GM21723 (cell line): ENCODE data around the gene TMEM240.
"Not testable (repeated sequence)": the region's sequence is repeated elsewhere in the genome, so short reads cannot be mapped to it uniquely, and the experiment has no call there.

Experiments
- ATAC-seq: cut with Tn5 transposase; IDR thresholded peaks from one replicate; pipeline ENCODE4 v1.9.1; 2021; ENCODE audit warnings: mild to moderate bottlenecking, moderate library complexity; ENCODE audit not compliant: unreplicated experiment

TMEM240 gene

GRCh38 chr1:1558591-1558990 is 18.2 kb upstream of the TMEM240 start:
- ATAC-seq = no peak

- not testable (repeated sequence) for ATAC-seq
Measured at GRCh38 chr1:1557688-1558087, 17.3 kb upstream of the TMEM240 start.

GRCh38 chr1:1556961-1557360 is 16.5 kb upstream of the TMEM240 start:
- not testable (repeated sequence) for ATAC-seq

GRCh38 chr1:1556505-1556904 is 16.1 kb upstream of the TMEM240 start:
- ATAC-seq = no peak

- no peak for ATAC-seq
Measured at GRCh38 chr1:1554926-1555915, 14.8 kb upstream of the TMEM240 start.

- no peak for ATAC-seq
Measured at GRCh38 chr1:1554550-1554925, 14.1 kb upstream of the TMEM240 start.

- no peak for ATAC-seq
Measured at GRCh38 chr1:1553821-1554494, 13.5 kb upstream of the TMEM240 start.

GRCh38 chr1:1552263-1552639 is 11.8 kb upstream of the TMEM240 start:
- ATAC-seq = no peak

GRCh38 chr1:1551524-1552262 is 11.3 kb upstream of the TMEM240 start:
- no peak for ATAC-seq

GRCh38 chr1:1550591-1551432 is 10.4 kb upstream of the TMEM240 start:
- ATAC-seq = no peak

- no peak for ATAC-seq
Measured at GRCh38 chr1:1550087-1550486, 9.7 kb upstream of the TMEM240 start.

- ATAC-seq = no peak
Measured at GRCh38 chr1:1548591-1548990, 8.2 kb upstream of the TMEM240 start.

GRCh38 chr1:1547476-1547875 is 7.1 kb upstream of the TMEM240 start:
- no peak for ATAC-seq

- ATAC-seq = no peak
Measured at GRCh38 chr1:1547011-1547410, 6.6 kb upstream of the TMEM240 start.

- ATAC-seq = no peak
Measured at GRCh38 chr1:1545946-1546737, 5.7 kb upstream of the TMEM240 start.

- no peak for ATAC-seq
Measured at GRCh38 chr1:1544544-1544943, 4.1 kb upstream of the TMEM240 start.

- no peak for ATAC-seq
Measured at GRCh38 chr1:1543706-1544099, 3.3 kb upstream of the TMEM240 start.

- ATAC-seq = no peak
Measured at GRCh38 chr1:1542766-1543705, 2.6 kb upstream of the TMEM240 start.
